Heart left ventricle (tissue), 16 donors: Measurements from ENCODE around the gene C2CD2. TPM values are rescaled to one million over a fixed set of nuclear protein-coding genes. Genes with fewer than 3 reads are reported as not detected.

Source experiments
- ATAC-seq, 4 donors: fragments of 200-7000 bp; cut with Tn5 transposase; one replicate each; pipeline ENCODE4 v1.9.1; 2020 to 2022; ENCODE audit warnings: moderate library complexity in 4 of 4, mild to moderate bottlenecking in 3 of 4, moderate number of reproducible peaks in 1 of 4
- DNase-seq, 5 donors: peaks; one replicate each; pipeline ENCODE4 v3.0.0-alpha.2; 2020
- H3K27ac ChIP-seq, 12 donors: fragments of 200-600 bp; sonication (generic) in 4 of 12; one replicate each; pipeline versions ENCODE4 v1.5.0 to v1.8.0; 2016 to 2022; ENCODE audit warnings: mild to moderate bottlenecking in 2 of 12
- H3K27me3 ChIP-seq, 9 donors: fragments of 200-600 bp; sonication (generic) in 2 of 9; one replicate each; pipeline versions ENCODE4 v1.5.1 to v1.8.0; 2016 to 2022; ENCODE audit warnings: mild to moderate bottlenecking in 3 of 9
- H3K36me3 ChIP-seq, 9 donors: fragments of 200-600 bp; sonication (generic) in 2 of 9; one replicate each; pipeline versions ENCODE4 v1.5.0 to v1.8.0; 2018 to 2022; ENCODE audit warnings: mild to moderate bottlenecking in 2 of 9
- H3K4me1 ChIP-seq, 12 donors: fragments of 200-600 bp; sonication (generic) in 4 of 12; one replicate each; pipeline versions ENCODE4 v1.5.0 to v1.8.0; 2016 to 2022; ENCODE audit warnings: mild to moderate bottlenecking in 3 of 12
- H3K4me3 ChIP-seq, 12 donors: fragments of 200-600 bp; sonication (generic) in 4 of 12; one replicate each; pipeline versions ENCODE4 v1.5.0 to v1.8.0; 2017 to 2022; ENCODE audit warnings: mild to moderate bottlenecking in 9 of 12, moderate library complexity in 4 of 12
- H3K9me3 ChIP-seq, 12 donors: fragments of 200-600 bp; sonication (generic) in 4 of 12; one replicate each; pipeline versions ENCODE4 v1.5.0 to v1.8.0; 2016 to 2022; ENCODE audit warnings: mild to moderate bottlenecking in 1 of 12
- POLR2A ChIP-seq, 2 donors: fragments of 450-650 bp; IDR thresholded peaks; one replicate each; pipeline ENCODE4 v1.6.1; 2017; ENCODE audit warnings: antibody characterized with exemption in 2 of 2, mild to moderate bottlenecking in 2 of 2, moderate library complexity in 2 of 2
- WGBS, 4 donors: extraction: QIAGEN DNeasy Blood & Tissue Kit in 2 of 4; methylation state at CpG; one replicate each; pipeline versions ENCODE4 v1.1.5 to v1.1.7; 2013 to 2018; 5-methylcytosine and 5-hydroxymethylcytosine counted together
- intact Hi-C, 10 donors: fragments of 100-400 bp; cut with DNase I; formaldehyde crosslinking; loops; one replicate each; pipeline versions ENCODE4 v1.11.1 to v1.14.2; 2022
- polyA plus RNA-seq, 2 donors: library from polyadenylated mRNA; stranded (reverse); fragments of 200-250 nt; gene quantifications; one replicate each; pipeline ENCODE4 v1.2.3, GENCODE V29; 2013
- total RNA-seq, 9 donors: library from RNA; depleted of rRNA in 2 of 9; stranded (reverse); fragments of >200 nt in 2 of 9; fragmentation: NEBNext Ultra II Directional in 3 of 9; extraction: Animal tissue kit (Norgen Biotek cat#: 25700) in 3 of 9; gene quantifications; one replicate each; pipeline versions ENCODE4 v1.1.0 to v1.2.4, GENCODE V29; 2016 to 2023
- TF ChIP-seq, protein P1 (sequence below), 12 donors: fragments of 200-600 bp; sonication (generic) in 4 of 12; IDR thresholded peaks; one replicate each; pipeline versions ENCODE4 v1.5.0 to v1.8.0; 2018 to 2022; ENCODE audit warnings: antibody characterized with exemption in 12 of 12, mild to moderate bottlenecking in 5 of 12
- donor health status: ischemic (EF 13 %, LVEDD 7.1; RV severe dilation, severe dysfunction).
- donor health status: healthy with polysubstance abuse.
- donor health status: DM: no; HTN: yes; CAD: no.
- donor health status: DM: no; HTN: no; CAD: no.
- donor health status: ischemic (EF 25% LVEDD 6.9; RV normal size, moderate dysfunction).
- donor health status: ischemic (EF 25% LVEDD 5.7; RV mildly dilated, moderate dysfunction).
- donor health status: healthy.
- donor health status: DM: yes; HTN: yes; CAD: no.
- donor health status: ischemic (EF 35%, LVEDD 5.7; RV mildly dilated, moderate dysfunction).
- donor health status: nonischemic (EF 11% LVEDD 7.7; RV severe dilation, severe dysfunction).
- donor health status: DM: yes; HTN: yes; CAD: no.
- donor health status: PGD.
- donor health status: ischemic (EF 29% LVEDD 5.4; RV normal size, mild dysfunction).
- donor health status: nonischemic (EF 23%, LVEDD 6.1; RV moderate dilation, normal function).

C2CD2 gene
- total and polyA plus RNA-seq, 11 donors: 3.8 to 13.9 (median 6.0) TPM

DNA sequence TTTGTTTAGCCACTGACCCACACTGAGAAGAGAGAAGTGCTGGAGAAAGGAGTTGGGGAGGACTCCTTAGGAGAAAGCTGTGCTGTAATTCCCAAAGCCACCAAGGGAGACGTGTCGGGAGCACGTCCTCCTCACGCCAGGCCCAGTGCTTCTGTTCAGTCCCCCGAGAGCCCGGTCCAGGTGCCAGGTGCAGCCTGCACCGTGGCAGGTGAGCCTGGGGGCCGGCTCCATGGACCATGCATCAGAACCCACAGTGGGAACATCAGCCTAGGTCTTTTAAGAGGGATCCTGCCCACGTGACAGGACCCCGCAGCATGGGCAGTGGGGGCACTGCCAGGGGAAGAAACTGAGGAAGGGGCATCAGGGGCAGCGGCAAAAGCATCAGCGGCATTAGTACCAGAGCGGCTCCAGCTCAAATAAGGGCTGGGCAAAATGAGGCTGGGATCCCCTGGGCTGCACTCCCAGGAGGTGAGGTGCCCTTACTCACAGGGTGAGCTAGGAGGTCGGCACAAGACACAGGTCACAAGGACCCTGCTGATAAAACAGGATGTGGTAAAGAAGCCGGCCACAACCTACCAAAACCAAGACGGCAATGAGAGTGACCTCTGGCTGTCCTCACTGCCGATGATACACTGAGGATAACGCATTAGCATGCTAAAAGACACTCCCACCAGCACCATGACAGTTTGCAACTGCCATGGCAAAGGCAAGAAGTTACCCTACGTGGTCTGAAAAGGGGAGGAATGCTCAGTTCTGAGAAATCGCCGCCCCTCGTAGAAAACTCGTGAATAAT, 50.1 kb downstream of the C2CD2 start:
- H3K36me3 ChIP-seq: peaks cover 0 to 100% (median 84%) of the 10 kb centered on the region in 9 donors
- WGBS, 4 donors: 84 to 91% (median 87%) methylated on average over 21 to 23 of the region's 23 CpGs
- H3K4me1 ChIP-seq: no peaks in the 10 kb centered on the region
- H3K4me3 ChIP-seq: no peak overlapping the region
- intact Hi-C loops: no loop called here
- no peak overlapping the region for H3K27ac ChIP-seq
- no peak for DNase-seq
- TF ChIP-seq, protein P1, sequence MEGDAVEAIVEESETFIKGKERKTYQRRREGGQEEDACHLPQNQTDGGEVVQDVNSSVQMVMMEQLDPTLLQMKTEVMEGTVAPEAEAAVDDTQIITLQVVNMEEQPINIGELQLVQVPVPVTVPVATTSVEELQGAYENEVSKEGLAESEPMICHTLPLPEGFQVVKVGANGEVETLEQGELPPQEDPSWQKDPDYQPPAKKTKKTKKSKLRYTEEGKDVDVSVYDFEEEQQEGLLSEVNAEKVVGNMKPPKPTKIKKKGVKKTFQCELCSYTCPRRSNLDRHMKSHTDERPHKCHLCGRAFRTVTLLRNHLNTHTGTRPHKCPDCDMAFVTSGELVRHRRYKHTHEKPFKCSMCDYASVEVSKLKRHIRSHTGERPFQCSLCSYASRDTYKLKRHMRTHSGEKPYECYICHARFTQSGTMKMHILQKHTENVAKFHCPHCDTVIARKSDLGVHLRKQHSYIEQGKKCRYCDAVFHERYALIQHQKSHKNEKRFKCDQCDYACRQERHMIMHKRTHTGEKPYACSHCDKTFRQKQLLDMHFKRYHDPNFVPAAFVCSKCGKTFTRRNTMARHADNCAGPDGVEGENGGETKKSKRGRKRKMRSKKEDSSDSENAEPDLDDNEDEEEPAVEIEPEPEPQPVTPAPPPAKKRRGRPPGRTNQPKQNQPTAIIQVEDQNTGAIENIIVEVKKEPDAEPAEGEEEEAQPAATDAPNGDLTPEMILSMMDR (IDR thresholded peaks at IDR 0.05): no peak
- no peak for TF ChIP-seq POLR2A (IDR thresholded peaks at IDR 0.05)
- H3K9me3 ChIP-seq: no peaks in the 10 kb centered on the region
- ATAC-seq: no peak
- H3K27me3 ChIP-seq: no peaks in the 10 kb centered on the region

DNA sequence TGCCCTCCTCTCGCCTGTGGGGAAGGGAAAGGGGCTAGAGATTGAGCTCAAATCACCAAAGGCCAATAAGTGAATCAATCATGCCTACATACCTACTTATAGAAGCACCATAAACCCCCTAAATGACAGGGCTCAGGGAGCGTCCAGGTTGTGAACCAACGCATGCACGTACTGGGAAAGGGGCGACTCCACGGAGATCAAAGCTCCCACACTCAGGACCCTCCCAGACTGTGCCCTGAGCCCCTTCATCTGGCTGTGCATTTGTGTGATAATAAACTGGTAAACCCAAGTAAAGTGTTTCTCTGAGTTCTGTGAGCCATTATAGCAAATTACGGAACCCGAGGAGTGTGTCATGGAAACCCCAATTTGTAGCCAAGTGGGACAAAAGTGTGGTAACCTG, 50.9 kb downstream of the C2CD2 start:
- DNase-seq (no peak), ATAC-seq (no peak)
- intact Hi-C loops: no loop called here
- H3K36me3 ChIP-seq: peaks cover 0 to 100% (median 82%) of the 10 kb centered on the region in 9 donors
- no peak overlapping the region for H3K4me3 ChIP-seq
- 96 to 99% (median 98%) methylated on average over 8 of the region's 8 CpGs for WGBS, 4 donors
- no peak for TF ChIP-seq POLR2A (IDR thresholded peaks at IDR 0.05)
- TF ChIP-seq, protein P1 (IDR thresholded peaks at IDR 0.05): no peak
- H3K4me1 ChIP-seq: no peaks in the 10 kb centered on the region
- no peaks in the 10 kb centered on the region for H3K27me3 ChIP-seq
- no peaks in the 10 kb centered on the region for H3K9me3 ChIP-seq
- no peak overlapping the region for H3K27ac ChIP-seq

DNA sequence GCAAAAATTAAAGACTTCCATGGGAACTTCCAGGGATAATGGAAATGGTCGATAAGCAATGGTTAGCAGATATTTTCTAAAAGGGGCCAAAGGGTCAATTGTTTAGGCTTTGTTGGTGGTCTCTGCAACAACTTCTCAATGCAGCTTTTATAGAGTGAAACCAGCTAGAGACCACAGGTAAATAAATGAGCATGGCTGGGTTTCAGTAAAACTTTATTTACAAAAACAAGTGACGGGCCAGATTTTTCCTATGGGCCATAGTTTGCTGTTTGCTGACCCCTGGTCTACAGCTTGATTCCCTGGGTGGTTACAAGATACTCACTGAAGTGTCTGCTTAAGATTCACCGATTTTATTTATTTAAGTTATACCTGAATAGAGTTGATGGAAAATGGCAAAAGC, 52.0 kb downstream of the C2CD2 start:
- TF ChIP-seq POLR2A (IDR thresholded peaks at IDR 0.05): no peak
- TF ChIP-seq, protein P1 (IDR thresholded peaks at IDR 0.05): no peak
- DNase-seq (no peak), ATAC-seq (no peak)
- intact Hi-C loops: no loop called here
- Histone ChIP-seq H3K4me3 (no peak overlapping the region), H3K36me3 (peaks cover 0 to 91% (median 70%) of the 10 kb centered on the region in 9 donors), H3K9me3 (no peaks in the 10 kb centered on the region), H3K27me3 (no peaks in the 10 kb centered on the region), H3K4me1 (peaks cover 0 to 4% (median 0%) of the 10 kb centered on the region in 12 donors), H3K27ac (no peak overlapping the region)
- 95 to 98% (median 96%) methylated on average over 3 of the region's 3 CpGs for WGBS, 4 donors

DNA sequence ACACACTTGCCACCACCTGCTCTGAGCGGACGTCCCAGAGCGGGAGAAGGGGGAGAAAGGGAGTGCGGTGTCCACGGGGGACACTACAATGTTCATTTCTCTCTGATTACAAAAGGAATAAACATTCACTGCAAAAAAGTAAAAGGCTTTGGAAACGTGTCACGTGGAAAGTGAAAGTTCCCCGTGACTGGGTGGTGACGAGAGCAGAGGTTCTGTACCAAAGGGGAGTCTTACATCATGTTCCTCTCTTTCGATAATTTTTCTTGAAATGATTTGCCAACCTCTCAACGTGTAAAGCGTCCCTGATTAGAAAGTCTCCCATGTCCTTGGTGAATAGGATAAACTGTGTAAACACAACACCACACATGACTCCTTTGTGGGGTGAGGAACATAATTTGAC, 52.7 kb downstream of the C2CD2 start:
- no peak for ATAC-seq
- 83 to 89% (median 85%) methylated on average over 12 of the region's 12 CpGs for WGBS, 4 donors
- no peak overlapping the region for H3K4me3 ChIP-seq
- H3K36me3 ChIP-seq: peaks cover 0 to 84% (median 64%) of the 10 kb centered on the region in 9 donors
- H3K27me3 ChIP-seq: no peaks in the 10 kb centered on the region
- H3K9me3 ChIP-seq: no peaks in the 10 kb centered on the region
- intact Hi-C loops: no loop called here
- DNase-seq: no peak
- no peak for TF ChIP-seq POLR2A (IDR thresholded peaks at IDR 0.05)
- TF ChIP-seq, protein P1 (IDR thresholded peaks at IDR 0.05): no peak
- H3K4me1 ChIP-seq: peaks cover 0 to 4% (median 0%) of the 10 kb centered on the region in 12 donors
- no peak overlapping the region for H3K27ac ChIP-seq
